Measurements from ENCODE around the gene FSHB.
"Not testable (repeated sequence)": the region's sequence is repeated elsewhere in the genome, so short reads cannot be mapped to it uniquely, and the experiment has no call there.

The FSHB gene

DNA sequence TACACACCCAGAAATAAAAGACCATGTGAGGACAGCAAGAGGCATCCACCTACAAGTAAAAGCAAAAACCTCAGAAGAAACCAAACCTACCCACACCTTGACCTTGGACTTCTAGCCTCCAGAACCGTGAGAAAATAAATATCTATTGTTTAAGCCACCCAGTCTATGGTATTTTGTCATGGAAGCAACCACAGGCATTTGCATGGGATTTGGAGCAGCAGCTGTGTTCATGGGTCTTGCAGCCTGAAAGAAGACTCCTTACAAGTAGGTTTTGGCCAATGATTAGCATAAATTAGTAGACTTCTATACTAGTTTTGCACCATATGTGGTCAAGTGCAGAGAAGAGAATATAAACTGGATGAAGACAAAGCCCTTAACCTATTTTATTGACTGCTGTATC, 27.9 kb downstream of the FSHB start:
- DNase-seq: no peak
- H3K4me2 ChIP-seq (ENCODE audit: insufficient read depth, low read length): no peak overlapping the region
- H3K4me3 ChIP-seq (ENCODE audit: low read depth in 1 of 2, low read length in 2 of 2): no peak overlapping the region
- H3K27ac ChIP-seq (ENCODE audit: low read length): no peak overlapping the region
- no peak overlapping the region for H3K9ac ChIP-seq (ENCODE audit: low read depth, low read length)
- H3K9me3 ChIP-seq (ENCODE audit: insufficient read depth, low read length, severe bottlenecking): no peaks in the 10 kb centered on the region
- no peaks in the 10 kb centered on the region for H3K27me3 ChIP-seq (ENCODE audit: insufficient read depth, low read length, poor library complexity)
- no peaks in the 10 kb centered on the region for H3K36me3 ChIP-seq (ENCODE audit: insufficient read depth, low read length)
- no peaks in the 10 kb centered on the region for H3K4me1 ChIP-seq (ENCODE audit: insufficient read depth, low read length)
- H3K79me2 ChIP-seq (ENCODE audit: insufficient read depth, low read length): no peaks in the 10 kb centered on the region
- TF ChIP-seq, protein P1, sequence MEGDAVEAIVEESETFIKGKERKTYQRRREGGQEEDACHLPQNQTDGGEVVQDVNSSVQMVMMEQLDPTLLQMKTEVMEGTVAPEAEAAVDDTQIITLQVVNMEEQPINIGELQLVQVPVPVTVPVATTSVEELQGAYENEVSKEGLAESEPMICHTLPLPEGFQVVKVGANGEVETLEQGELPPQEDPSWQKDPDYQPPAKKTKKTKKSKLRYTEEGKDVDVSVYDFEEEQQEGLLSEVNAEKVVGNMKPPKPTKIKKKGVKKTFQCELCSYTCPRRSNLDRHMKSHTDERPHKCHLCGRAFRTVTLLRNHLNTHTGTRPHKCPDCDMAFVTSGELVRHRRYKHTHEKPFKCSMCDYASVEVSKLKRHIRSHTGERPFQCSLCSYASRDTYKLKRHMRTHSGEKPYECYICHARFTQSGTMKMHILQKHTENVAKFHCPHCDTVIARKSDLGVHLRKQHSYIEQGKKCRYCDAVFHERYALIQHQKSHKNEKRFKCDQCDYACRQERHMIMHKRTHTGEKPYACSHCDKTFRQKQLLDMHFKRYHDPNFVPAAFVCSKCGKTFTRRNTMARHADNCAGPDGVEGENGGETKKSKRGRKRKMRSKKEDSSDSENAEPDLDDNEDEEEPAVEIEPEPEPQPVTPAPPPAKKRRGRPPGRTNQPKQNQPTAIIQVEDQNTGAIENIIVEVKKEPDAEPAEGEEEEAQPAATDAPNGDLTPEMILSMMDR (IDR thresholded peaks at IDR 0.05; ENCODE audit: borderline replicate concordance, extremely low read depth, low read length, poor library complexity, severe bottlenecking): no peak
- no peak for TF ChIP-seq EZH2 (IDR thresholded peaks at IDR 0.05; ENCODE audit: borderline replicate concordance, low read depth, low read length, severe bottlenecking)
- no peak for ATAC-seq (ENCODE audit: insufficient read depth, low read depth)
- H2AFZ ChIP-seq (ENCODE audit: low read depth, low read length): no peak overlapping the region
- no peaks in the 10 kb centered on the region for H4K20me1 ChIP-seq (ENCODE audit: insufficient read depth, low read length)

DNA sequence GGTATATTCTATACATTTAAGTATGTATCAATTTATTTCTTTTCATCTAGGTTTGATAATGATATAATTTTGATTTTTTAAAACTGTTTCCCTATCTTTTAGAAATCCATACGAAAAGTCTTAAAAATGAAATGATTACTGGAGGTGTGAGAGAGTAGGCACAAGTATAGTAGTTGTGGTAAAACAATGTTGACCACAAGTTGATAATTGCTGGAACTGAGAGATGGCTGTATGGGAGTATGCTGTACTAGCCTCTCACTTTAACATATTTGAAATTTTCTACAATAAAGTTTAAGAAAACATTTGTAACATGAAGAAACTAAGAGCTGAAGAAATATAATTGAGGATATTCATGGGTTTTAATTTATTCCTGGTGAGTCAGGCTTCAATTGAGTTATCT, 30.0 kb downstream of the FSHB start:
- no peak for DNase-seq
- H3K27me3 ChIP-seq (ENCODE audit: insufficient read depth, low read length, poor library complexity): no peaks in the 10 kb centered on the region
- H2AFZ ChIP-seq (ENCODE audit: low read depth, low read length): no peak overlapping the region
- H3K79me2 ChIP-seq (ENCODE audit: insufficient read depth, low read length): no peaks in the 10 kb centered on the region
- no peaks in the 10 kb centered on the region for H4K20me1 ChIP-seq (ENCODE audit: insufficient read depth, low read length)
- no peak for ATAC-seq (ENCODE audit: insufficient read depth, low read depth)
- no peak overlapping the region for H3K9ac ChIP-seq (ENCODE audit: low read depth, low read length)
- no peak overlapping the region for H3K4me3 ChIP-seq (ENCODE audit: low read depth in 1 of 2, low read length in 2 of 2)
- H3K9me3 ChIP-seq (ENCODE audit: insufficient read depth, low read length, severe bottlenecking): no peaks in the 10 kb centered on the region
- no peaks in the 10 kb centered on the region for H3K4me1 ChIP-seq (ENCODE audit: insufficient read depth, low read length)
- no peak for TF ChIP-seq EZH2 (IDR thresholded peaks at IDR 0.05; ENCODE audit: borderline replicate concordance, low read depth, low read length, severe bottlenecking)
- TF ChIP-seq, protein P1 (IDR thresholded peaks at IDR 0.05; ENCODE audit: borderline replicate concordance, extremely low read depth, low read length, poor library complexity, severe bottlenecking): no peak
- no peak overlapping the region for H3K4me2 ChIP-seq (ENCODE audit: insufficient read depth, low read length)
- no peaks in the 10 kb centered on the region for H3K36me3 ChIP-seq (ENCODE audit: insufficient read depth, low read length)
- H3K27ac ChIP-seq (ENCODE audit: low read length): no peak overlapping the region

DNA sequence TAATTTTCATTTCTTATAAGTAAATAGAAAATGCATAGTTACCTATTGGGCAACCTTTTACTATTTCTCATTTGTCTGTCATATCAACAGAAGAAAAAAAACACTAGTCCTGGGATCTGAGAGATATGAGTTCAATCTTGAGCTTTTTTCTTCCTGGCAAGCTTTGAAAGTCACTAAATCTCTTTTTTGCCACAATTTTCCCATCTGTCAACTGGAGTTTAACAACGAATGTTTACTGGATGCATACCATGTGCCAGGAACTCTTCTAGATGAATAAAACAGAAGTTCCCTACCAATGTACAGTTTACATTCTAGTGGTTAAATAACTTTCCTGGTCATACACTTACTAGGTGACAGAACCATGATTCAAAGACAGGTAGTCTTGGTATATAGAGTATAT, 31.0 kb downstream of the FSHB start:
- DNase-seq (no peak), ATAC-seq (ENCODE audit: insufficient read depth, low read depth) (no peak)
- H3K79me2 ChIP-seq (ENCODE audit: insufficient read depth, low read length): no peaks in the 10 kb centered on the region
- H3K36me3 ChIP-seq (ENCODE audit: insufficient read depth, low read length): no peaks in the 10 kb centered on the region
- H2AFZ ChIP-seq (ENCODE audit: low read depth, low read length): no peak overlapping the region
- no peaks in the 10 kb centered on the region for H3K4me1 ChIP-seq (ENCODE audit: insufficient read depth, low read length)
- no peaks in the 10 kb centered on the region for H4K20me1 ChIP-seq (ENCODE audit: insufficient read depth, low read length)
- no peak overlapping the region for H3K27ac ChIP-seq (ENCODE audit: low read length)
- TF ChIP-seq EZH2 (IDR thresholded peaks at IDR 0.05; ENCODE audit: borderline replicate concordance, low read depth, low read length, severe bottlenecking): no peak
- TF ChIP-seq, protein P1 (IDR thresholded peaks at IDR 0.05; ENCODE audit: borderline replicate concordance, extremely low read depth, low read length, poor library complexity, severe bottlenecking): no peak
- H3K9ac ChIP-seq (ENCODE audit: low read depth, low read length): no peak overlapping the region
- no peak overlapping the region for H3K4me2 ChIP-seq (ENCODE audit: insufficient read depth, low read length)
- no peak overlapping the region for H3K4me3 ChIP-seq (ENCODE audit: low read depth in 1 of 2, low read length in 2 of 2)
- no peaks in the 10 kb centered on the region for H3K27me3 ChIP-seq (ENCODE audit: insufficient read depth, low read length, poor library complexity)
- H3K9me3 ChIP-seq (ENCODE audit: insufficient read depth, low read length, severe bottlenecking): no peaks in the 10 kb centered on the region

DNA sequence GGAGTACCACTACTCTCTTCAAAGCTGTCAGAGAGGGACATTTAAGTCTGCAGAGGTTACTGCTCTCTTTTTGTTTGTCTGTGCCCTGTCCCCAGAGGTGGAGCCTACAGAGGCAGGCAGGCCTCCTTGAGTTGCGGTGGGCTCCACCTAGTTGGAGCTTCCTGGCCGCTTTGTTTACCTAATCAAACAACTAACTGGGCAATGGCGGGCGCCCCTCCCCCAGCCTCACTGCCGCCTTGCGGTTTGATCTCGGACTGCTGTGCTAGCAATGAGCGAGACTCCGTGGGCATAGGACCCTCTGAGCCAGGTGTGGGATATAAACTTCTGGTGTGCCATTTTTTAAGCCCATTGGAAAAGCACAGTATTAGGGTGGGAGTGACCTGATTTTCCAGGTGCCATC, 37.8 kb downstream of the FSHB start:
- not testable (repeated sequence) for H3K9ac ChIP-seq (ENCODE audit: low read depth, low read length); H4K20me1 ChIP-seq (ENCODE audit: insufficient read depth, low read length); H3K27ac ChIP-seq (ENCODE audit: low read length); H3K9me3 ChIP-seq (ENCODE audit: insufficient read depth, low read length, severe bottlenecking); DNase-seq; H3K27me3 ChIP-seq (ENCODE audit: insufficient read depth, low read length, poor library complexity); H3K79me2 ChIP-seq (ENCODE audit: insufficient read depth, low read length); ATAC-seq (ENCODE audit: insufficient read depth, low read depth); H3K4me3 ChIP-seq (ENCODE audit: low read depth in 1 of 2, low read length in 2 of 2); H3K4me2 ChIP-seq (ENCODE audit: insufficient read depth, low read length); H3K4me1 ChIP-seq (ENCODE audit: insufficient read depth, low read length); H2AFZ ChIP-seq (ENCODE audit: low read depth, low read length); H3K36me3 ChIP-seq (ENCODE audit: insufficient read depth, low read length)
